HG03103 (cell line): ENCODE data around the gene BRD8.
"Not testable (repeated sequence)": the region's sequence is repeated elsewhere in the genome, so short reads cannot be mapped to it uniquely, and the experiment has no call there.

Experiments
- ATAC-seq: cut with Tn5 transposase; IDR thresholded peaks from one replicate; pipeline ENCODE4 v1.9.1; 2021; ENCODE audit warnings: low read depth; ENCODE audit not compliant: unreplicated experiment

Gene BRD8

DNA sequence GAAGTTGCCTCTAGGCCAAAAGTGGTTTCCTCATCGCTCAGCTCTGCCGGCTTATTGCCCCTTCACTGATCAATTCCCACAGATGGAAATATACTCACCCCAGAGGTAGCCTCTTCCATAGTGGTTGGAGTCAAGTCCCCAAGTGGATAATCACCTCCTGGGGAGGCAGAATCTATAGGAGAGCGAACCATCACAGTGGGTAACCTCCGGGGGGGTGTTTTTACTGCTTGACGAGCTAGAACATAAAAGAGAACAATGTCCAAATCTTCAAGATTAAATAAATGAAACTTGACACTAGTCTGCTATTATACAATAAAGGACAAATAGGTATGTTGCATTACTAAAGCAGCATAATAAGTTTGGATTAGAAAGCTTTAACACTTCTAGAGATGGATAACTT, 9.3 kb downstream of the BRD8 start:
- no peak for ATAC-seq

DNA sequence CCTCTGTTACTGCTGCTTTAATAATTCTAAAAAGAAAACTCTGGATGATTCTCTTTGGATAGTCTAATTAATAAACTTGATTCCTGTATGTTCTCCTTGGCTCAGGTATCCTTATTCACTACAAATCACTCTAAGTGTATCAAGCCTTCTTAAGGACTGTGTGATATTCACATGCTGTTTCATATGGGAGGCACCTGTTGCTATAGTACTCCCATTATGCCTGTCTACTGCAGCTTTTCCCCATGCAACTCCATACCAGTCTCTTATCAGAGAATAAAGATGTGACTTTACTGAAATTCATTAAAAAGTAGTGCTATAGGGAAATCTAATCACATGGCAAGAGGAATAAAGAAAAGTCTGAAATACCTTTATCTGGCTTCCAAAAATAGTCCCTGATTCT, 14.7 kb downstream of the BRD8 start:
- no peak for ATAC-seq

DNA sequence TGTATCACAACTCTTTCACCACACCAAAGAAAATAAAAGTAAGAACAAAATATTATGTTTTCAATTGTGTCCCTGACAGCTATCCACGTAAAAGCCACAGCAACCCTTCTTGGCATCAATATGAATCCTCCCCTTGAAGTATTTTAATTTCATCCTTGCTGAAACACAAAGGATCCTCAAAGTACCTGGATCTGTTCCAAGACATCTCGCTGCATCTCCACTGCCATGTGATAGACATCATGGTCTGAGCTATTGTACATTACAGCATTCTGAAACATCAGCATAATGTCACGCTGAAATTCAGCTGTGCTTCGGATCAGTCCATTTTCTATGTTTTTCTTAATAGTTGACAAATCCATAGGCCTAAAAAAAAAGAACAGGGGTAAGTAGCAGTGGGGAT, 17.7 kb downstream of the BRD8 start:
- no peak for ATAC-seq

DNA sequence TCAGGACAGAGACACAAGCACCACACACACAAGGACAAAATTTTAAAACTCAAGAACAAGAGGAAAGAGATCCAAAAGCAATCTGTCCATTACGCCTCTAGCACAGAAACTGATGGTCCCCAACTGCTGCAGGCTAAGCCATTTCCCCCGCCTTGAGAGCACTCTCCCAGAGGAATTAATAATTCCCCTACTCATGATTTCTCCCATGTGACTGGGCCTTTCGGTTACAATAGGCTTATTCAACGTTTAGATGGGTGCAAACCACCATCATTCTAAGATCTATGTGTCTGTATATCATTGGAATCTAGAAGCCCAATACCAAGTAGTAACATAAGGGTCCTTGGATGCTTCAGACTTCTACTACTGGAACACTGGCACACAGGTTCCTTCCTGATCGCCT, 18.8 kb downstream of the BRD8 start:
- no peak for ATAC-seq

DNA sequence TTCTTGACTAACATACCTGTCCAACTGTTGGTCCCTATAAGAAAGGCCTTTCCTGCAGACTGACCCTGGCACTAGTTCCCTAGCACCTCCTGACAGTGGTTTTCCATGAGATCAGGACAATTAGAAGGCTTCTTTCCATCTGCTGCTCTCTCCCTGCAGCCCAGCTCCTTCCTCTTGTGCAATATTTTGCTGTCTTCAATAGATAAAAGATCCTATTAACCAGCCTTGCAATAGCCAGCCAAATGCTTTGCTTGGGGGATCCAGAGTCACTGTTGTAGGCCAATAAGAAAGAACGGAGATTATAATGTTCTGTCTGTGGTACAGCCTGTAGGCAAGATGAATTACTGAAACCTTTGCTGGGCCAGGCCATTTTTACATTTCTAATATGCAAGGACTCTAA, 20.8 kb downstream of the BRD8 start:
- no peak for ATAC-seq

DNA sequence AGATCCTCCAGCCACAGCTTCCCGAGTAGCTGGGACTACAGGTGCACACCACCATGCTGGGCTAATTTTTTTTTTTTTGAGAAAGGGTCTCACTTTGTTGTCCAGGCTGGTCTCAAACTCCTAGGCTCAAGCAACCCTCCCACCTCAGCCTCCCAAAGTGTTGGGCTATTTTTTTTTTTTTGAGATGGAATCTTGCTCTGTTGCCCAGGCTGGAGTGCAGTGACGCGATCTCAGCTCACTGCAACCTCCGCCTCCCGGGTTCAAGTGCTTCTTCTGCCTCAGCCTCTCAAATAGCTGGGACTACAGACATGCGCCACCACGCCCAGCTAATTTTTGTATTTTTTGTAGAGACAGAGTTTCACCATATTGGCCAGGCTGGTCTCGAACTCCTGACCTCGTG, 22.5 kb downstream of the BRD8 start:
- ATAC-seq, result not testable (repeated sequence)

DNA sequence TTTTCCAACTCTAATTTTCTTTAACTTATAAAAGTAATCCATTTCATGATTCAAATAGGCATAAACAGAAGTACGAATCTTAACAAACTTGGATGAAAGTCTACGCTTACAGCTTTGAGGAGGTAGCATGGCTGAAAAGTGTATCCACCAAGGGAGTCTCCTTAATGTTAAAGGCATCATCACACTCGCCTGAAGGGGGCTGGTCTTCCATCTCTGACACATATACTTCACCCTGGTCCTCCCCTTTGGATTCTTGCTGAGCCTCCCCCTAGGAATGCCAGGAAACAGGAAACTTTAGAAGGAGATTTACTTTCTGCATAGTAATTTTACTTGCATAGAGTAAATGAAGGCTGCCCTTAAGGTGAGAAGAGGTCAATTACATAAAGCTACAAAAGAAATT, 28.9 kb downstream of the BRD8 start:
- no peak for ATAC-seq

DNA sequence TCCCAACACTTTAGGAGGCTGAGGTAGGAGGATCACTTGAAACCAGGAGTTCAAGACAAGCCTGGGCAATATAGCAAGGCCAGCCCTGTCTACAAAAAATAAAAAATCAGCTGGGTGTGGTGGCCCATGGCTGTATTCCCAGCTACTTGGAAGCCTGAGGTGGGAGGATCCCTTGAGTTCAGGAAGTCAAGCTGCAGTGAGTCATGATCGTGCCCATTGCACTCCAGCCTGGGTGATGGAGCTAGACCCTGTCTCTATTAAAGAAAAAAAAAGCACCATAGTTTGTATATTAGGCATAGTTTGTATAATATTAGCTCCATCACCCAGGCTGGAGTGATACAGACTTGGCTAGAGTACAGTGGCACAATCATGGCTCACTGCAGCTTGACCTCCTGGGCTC, 29.6 kb downstream of the BRD8 start:
- ATAC-seq, result no peak

DNA sequence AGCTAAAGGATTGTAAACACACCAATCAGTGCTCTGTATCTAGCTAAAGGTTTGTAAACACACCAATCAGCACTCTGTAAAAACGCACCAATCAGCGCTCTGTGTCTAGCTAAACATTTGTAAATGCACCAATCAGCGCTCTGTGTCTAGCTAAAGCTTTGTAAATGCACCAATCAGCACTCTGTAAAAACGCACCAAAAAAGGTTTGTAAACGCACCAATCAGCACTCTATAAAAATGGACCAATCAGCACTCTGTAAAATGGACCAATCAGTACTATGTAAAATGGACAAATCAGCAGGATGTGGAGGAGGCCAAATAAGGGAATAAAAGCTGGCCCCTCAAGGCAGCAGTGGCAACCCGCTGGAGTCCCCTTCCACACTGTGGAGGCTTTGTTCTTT, 34.9 kb downstream of the BRD8 start:
- not testable (repeated sequence) for ATAC-seq

DNA sequence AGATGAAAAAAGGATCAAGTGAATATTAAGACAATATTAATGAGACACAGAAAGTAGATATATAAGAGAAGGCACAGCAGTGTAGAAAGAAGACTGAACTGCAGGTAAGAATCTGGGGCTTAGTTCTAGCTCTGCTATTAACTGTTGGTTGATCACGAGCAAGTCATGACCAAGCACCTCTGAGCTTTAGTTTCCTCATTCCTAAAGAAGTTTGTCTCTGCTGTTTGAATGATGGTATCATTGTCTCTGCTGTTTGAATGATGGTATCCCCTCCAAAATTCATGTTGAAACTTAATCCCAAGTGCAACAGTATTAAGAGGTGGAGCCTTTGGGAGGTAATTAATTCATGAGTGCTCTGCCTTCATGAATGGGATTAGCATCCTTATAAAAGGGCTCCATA, 36.7 kb downstream of the BRD8 start:
- no peak for ATAC-seq

DNA sequence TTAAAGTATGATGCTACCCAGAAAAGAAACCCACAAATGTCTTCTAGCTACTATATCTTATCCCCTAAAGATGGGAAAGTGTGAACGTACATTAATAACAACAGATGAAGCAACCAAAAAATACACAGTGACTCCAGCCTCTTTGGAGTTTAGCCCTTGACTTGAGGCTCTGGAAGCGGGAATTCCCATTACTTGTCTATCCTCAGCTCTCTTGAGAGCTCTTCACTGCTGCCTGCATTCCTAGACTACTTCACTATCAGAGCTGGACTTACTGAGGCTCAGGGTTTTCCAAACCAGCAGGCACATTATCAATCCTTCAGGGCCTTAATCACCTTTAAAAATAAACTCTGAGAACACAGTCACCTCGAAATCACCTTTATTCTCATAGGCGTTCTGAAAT, 38.2 kb downstream of the BRD8 start:
- ATAC-seq, result no peak

DNA sequence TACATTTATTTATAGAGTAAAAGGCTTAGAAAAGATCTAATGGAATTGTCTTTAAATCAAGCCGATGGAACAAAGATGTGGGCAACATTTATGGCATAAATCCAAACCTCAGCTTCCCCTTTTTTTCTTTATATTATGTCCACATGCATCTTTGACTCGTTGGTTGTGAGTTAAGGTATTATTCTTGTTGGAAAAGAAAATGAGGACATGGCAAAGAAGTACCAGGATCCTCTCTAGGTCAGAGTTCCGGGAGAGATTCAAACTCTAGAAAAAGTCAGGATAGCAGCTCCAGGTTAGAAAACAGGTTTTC, 38.7 kb downstream of the BRD8 start:
- no peak for ATAC-seq

DNA sequence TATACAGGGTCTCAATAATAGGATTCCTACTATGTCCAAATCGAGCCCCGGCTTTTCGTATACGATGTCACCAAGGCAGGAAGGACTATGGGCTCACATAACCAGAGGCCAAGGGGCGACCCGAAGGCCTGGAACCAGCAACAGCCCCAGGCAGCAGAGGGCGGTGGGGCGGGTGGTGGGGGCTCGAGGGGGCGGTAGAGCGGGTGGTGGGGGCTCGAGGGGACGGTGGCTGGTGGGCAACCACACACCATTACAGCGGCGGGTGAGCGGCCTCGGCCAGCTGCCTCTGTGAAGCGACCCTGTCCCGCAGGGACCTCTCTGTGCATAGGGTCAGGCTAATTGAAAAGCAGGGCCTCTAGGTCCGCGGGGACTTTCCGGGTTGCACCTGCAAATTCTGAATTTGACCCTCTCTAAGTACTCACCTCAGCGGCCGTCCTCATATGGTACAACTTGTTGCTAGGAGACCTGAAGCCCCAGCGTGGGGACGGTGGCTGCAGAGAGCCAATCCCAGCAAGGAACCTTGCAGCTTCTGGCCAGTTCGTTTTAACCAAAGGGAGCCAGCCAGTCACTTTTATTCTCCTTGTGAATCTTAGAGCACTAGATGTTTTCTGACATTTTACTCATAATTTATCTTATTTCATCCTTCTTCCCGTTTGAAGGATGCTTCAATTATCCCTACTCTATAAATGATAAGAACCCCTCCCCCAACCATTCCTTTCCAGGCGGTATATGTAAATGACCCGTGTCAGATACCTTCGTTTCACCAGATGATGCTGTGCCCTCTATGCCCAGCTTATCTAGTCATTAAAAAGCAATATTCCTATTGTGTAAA, 39.3 kb downstream of the BRD8 start, which contains the start of gene NME5:
Gene NME5, minus strand, starts transcription at position 480 of the 832 bp plus-strand sequence. CDS start 648 bp downstream, outside the sequence.
- ATAC-seq, result no peak

DNA sequence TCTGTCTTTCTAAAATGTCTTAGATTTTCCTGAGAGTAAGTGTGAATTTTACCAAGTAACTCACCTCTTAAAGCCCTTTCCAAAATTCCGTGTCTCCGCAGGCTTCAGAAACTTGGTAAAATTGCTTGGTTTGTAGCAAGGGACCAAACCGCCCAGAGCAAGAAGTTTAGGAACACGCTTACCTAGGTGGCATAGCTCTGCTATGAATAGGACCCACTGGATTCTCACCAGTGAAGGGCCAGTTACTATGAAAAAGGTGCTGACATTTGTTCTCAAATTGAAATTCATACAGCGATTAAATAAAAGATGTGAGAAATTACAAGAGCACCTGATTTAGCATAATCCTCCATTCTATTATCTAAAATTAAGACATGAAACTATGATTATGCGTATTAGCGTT, 45.9 kb downstream of the BRD8 start:
- no peak for ATAC-seq

DNA sequence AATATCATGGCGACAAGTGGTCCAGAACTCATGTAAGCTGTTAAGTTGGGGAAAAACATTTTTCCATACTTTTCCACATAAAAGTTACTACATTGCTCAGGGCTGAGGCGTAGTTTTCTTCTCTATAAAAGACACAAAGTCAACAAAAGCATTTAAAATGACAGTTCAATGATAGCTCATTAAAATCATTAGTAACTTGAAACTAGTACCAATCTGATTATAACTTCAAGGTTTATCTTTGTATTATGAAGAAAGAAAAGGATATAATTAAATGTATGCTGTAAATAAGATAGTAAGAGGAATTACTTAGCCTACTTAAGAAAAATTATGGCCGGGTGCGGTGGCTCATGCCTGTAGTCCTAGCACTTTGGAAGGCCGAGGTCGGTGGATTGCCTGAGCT, 49.1 kb downstream of the BRD8 start:
- no peak for ATAC-seq

DNA sequence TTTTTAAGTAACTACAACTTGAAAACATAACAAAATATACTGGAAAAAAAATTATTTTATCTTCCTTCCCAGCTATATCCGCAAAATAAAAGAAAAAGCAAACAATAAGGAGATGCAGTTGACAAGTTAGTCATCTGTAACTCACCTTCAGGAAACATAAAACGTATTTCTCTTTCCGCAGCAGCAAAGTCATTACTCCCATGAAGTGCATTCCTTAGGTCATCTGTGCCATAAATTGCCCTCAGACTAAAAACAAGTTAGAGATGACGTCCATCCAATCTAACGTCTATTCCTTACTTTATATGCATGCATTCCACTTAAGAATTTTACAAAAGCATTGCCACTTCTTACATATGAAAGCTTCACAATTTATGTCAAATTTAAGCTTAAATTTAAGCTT, 50.1 kb downstream of the BRD8 start:
- no peak for ATAC-seq

DNA sequence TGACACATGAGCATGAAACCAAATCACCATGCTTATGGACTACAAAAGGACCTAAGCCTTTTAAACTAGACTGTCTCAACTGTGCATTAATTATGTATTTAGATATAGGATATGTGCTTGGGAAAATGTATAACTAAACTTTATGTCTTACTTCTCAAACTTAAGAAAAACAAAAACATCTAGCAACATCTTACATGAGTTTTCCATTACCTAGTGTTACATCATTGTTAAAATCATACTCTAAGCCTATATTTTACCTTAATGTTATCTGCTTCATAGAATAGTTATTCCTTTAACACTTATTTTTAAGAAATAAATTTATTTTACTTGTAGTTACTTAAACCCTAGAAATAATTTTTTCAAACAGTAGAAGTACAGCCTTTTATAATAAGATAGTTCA, 63.2 kb downstream of the BRD8 start:
- ATAC-seq, result no peak

DNA sequence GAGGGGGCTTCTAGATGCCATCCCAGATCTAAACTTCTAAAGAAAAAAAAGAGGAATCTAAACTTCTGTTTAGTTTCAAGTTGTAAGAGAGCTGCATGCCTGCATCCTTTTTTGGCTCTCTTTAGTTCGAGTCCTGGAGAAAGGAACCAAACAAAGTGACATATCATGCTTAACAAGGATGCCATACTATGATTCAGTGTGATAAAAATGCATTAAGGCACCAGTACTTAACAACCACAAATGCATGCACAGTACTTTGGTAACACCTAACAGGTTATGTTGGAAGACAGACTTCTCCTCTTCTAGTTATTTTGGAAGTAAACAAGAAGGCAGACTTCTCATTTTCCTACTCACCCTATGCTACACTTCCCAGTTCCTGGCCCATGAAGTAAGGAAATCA, 66.5 kb downstream of the BRD8 start:
- no peak for ATAC-seq

DNA sequence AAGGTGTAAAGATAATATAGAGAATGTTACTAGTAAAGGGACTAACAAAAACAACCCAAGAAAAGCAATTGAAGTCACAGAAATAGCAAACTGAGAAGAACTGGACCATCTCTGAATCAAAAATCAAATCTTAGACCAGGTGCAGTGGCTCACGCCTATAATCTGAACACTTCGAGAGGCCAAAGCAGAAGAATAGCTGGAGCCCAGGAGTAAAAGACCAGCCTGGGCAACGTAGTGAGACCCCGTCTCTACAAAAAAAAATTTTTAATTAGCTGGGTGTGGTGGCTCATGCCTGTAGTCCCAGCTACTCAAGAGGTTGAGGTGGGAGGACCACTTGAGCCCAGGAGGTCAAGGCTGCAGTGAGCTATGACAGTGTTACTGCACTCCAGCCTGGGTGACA, 67.2 kb downstream of the BRD8 start:
- no peak for ATAC-seq

DNA sequence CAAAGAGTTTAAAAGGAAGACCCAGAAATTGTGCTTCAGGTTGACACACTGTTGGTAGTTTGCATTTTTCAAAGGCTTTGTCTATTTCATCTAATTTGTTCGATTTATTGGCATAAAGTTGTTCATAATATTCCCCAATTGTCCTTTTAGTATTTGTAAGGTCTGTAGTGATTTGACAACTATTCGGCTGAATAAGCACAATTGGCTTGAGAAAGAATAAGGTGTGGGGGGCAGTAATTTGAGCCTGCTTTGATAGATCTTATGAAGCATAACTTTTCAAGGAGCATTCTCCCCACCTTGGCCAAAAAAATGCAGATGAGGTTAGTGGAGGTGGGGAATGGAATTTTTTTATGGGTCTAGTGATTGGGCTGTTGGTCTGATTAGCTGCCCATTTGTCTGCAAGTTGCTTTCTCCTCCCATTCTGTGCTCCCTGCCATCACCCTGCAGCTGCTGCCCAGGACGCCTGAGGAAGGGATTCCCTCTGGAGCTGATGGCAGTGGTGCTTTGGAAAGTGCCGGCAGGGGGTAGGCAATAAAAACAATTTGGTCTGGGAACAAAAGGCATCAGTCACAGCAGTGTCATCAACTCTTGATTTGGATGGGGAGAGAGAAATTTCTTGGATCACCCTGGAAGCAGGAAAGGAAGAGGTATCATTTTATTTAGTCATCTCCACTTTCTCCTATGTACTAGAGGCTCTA, 68.0 kb downstream of the BRD8 start:
- ATAC-seq, result no peak

DNA sequence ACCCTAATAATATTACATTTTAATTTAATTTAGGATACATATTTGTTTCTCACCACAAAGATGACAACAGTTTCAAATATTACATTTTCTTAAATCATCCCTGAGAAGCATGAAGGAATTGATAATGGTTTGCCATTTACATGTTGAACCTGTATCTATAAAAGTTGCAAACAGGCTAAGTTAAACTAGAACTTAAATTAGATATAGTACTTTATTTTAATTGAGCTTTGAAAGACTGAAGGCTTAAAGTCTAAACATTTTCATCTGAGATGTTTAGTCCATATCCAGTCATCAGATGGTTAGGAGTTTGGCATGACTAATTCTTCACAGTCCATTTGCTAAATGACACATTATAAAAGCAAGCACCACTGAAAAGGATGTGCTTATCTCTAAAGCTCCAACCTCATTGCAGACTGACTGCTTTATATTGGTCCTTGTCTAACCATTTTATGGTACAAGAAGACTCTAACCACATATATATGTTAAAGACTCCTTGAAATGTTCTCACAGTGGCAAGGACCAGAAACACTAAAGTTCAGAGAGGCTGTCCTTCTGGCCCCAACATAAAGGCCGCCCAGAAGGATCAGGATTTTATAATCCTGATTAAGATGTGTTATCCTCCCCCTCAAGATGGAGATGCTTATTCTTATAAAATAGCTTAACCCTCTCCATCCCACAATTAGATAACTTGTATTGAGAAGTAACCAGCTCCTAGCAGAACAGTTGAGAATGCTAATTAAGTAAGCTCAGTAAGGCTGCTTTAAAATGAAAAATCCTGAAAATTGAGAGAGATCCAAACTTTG, 68.8 kb downstream of the BRD8 start:
- no peak for ATAC-seq

DNA sequence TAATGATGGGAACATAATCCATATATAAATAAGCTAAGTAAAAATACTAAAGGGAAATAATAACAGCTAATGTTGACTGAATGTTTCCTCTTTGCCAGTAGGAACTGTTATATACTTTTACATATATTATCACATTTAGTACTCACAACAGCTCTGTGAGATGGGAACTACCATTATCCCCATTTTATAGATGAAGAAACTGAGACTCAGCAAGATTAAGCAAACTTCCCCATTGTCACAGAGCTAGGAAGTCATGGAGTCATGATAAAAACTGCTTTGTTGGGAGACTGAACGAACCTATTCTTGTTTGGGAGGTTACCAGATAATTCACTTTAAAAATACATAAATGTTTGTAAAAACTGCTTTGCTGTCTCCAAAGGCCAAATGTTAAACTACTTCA, 71.2 kb downstream of the BRD8 start:
- ATAC-seq, result no peak
